ENCODE results near the gene NUTM2E.
"Not testable (repeated sequence)": the region's sequence is repeated elsewhere in the genome, so short reads cannot be mapped to it uniquely, and the experiment has no call there.

The NUTM2E gene

DNA sequence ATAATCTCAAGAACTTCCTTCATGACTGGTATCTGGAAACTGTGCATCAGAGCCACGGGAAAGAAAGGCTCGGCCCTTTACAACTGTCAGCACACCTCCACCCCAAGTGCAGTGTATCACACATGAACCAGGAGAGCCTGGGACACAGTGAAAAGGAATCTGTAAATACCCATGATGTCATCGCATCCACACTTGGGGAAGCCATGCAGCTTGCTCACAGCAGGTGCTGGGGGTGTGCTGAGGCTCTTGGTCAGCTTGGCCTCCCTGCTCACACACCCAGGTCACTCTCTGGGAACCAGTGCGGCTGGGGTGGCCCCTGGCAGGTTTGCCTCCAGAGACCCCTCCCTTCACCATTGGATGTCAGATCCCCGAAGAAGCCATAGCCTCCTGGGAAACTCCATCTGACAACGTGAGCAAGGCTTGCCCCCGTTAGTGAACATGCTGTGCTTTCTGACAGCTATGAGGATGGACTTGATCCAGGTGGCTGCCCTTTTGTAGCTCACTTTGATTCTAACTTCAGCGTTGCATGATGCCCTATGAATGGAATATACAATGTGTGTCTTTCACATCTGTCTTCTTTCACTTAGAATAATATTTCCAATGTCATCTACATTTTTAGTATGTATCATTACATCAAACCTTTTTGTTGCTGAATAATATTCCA lies 26.8 kb downstream of the NUTM2E start:
- not testable (repeated sequence) for H3K4me3 ChIP-seq (ENCODE audit: low read length); DNase-seq (ENCODE audit: low read depth)

DNA sequence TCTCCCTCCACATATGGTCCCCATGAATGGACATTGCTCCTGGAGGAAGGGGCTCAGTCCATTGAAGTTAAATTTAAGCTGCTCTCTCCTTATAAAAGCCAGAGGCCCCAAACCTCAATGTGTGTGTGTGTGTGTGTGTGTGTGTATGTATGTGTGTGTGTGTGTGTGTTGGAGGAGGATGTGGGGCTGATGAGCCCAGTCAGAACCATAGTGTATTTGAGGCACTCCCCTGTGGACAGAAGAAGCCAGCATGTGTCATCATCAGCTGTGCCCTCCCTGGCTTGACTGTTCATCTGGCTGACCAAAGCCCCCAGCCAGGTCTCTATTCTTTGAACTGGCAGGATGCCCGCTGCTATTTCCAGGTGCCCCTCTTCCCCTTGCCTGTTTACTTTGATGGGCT lies 35.7 kb downstream of the NUTM2E start:
- DNase-seq (ENCODE audit: low read depth); H3K4me3 ChIP-seq (ENCODE audit: low read length): not testable (repeated sequence)

DNA sequence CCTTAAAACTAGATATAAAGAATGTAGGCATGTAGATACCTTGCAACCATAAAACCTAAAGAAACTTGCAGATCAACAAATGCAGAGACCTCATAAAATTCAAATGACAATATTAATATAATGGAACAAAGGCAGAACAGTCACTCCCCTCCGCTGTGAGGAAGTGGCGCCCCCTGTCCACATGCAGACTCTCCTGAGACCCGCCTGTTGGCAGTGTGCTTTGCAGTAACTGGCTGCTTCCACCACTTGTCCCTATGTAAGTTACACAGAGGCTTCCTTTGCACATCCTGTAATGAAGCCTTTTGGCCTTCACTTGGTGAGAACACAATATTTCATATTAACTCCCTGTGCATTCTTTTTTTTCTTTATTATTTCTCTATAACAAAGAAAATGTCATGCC lies 36.3 kb downstream of the NUTM2E start:
- not testable (repeated sequence) for H3K4me3 ChIP-seq (ENCODE audit: low read length); DNase-seq (ENCODE audit: low read depth)

DNA sequence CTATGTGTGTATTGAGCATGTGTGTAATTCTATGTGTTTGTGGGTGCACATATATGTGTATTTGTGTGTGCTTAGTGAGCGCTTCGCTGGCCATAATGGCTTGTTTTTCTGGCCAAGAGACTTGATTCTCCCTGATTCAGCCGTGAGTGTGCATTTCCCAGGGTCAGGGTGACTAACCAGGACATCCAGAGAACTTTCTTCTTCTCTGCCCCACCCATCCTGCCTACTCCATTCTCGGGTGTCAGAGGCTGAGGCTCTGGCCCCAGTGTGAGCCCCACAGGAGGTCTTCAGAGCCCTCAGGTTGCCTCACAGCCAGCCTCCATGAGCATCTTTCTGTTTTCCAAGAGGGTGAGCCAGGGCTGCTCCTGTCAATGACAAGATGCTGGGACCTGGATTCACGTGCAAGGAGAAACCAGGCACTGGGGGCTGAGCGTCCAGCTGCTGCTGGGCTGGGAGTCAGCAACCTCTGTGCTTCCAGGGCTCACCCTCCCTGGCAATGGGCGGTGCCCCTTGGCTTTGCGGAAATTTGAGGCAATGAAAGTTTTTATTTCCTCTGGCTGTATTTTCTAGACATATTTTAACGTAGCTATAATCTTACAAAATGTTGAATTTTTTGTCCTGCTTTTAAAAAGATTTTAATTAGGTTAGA lies 40.5 kb downstream of the NUTM2E start:
- DNase-seq (ENCODE audit: low read depth), result not testable (repeated sequence)

DNA sequence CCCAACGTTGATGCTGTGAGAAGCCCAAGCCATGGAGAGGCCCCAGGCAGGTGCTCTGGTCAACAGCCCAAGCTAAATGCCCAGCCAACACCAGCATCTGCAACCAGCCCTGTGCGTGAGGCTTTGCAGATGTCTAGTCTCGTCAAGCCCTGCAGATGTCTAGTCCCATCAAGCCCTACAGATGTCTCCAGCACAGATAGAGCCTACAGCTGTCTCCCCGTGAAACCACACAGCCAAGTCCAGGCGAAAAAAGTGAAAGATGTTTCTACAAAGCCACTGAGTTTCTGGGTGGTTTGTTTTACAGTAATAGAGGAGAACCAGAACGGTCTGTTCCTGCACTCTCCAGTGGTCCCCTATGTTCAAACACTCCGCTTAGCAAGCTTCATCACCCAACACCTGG lies 41.5 kb downstream of the NUTM2E start:
- not testable (repeated sequence) for DNase-seq (ENCODE audit: low read depth); H3K4me3 ChIP-seq (ENCODE audit: low read length)

More for the DNA sequence above, 40.5 kb downstream of the NUTM2E start:
- H3K4me3 ChIP-seq (ENCODE audit: low read length), result not testable (repeated sequence)

DNA sequence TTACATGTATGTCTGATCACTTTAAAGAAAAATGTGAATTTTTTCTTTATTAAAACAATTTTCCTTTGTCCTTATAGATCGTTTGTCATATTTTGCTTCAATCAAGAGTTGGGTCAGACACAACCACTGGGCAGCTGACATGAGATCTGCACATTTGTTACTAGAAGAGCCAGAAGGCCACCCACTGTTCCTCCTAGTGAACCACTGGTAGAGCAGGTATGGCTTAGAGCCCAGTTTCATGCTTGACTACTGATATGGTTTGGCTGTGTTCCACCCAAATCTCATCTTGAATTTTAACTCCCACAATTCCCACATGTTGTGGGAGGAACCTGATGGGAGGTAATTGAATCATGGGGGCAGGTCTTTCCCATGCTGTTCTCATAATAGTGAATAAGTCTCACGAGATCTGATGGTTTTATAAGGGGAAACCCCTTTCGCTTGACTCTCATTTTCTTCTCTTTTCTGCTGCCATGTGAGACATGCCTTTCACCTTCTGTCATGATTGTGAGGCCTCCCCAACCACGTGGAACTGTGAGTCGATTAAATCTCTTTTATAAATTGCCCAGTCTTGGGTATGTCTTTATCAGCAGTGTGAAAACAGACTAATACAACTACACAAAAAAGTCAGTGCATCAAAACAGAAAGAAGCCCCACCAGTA lies 43.0 kb downstream of the NUTM2E start:
- peak; percentile 9 for DNase-seq (ENCODE audit: low read depth)
- not testable (repeated sequence) for H3K4me3 ChIP-seq (ENCODE audit: low read length)

DNA sequence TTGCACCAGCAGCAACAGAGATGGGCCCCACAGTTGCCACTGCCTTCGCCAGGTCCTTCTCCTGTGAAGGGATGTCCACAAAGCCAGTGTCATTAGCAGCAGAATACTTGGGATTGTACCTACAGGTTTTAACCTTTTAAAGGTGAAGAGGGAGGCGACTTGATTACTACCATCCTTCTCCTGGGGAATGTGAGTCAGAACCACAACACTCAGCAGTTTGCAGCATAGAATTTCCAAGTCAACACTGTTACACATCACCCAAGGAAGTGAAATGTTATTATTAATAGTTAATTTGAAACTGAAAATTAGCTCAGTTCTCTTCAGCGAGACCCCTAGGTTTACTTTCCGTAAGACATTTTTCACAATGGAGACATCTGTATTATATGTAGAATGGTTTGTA lies 45.2 kb downstream of the NUTM2E start:
- not testable (repeated sequence) for DNase-seq (ENCODE audit: low read depth)

More for the DNA sequence above, 45.2 kb downstream of the NUTM2E start:
- not testable (repeated sequence) for H3K4me3 ChIP-seq (ENCODE audit: low read length)
